CD4-positive, alpha-beta T cell treated with Interferon gamma for 1 hour (primary cell): ENCODE results near the gene HMCN2.
"Not testable (repeated sequence)": the region's sequence is repeated elsewhere in the genome, so short reads cannot be mapped to it uniquely, and the experiment has no call there.

ENCODE experiments used
- DNase-seq: peaks from one replicate; pipeline ENCODE4 v3.0.0-alpha.2; 2020

The HMCN2 gene

GRCh38 chr9:130422546-130422945, 157.0 kb downstream of the HMCN2 start:
- no peak for DNase-seq

- DNase-seq, result no peak
These were observed 157.7 kb downstream of the HMCN2 start for GRCh38 chr9:130423272-130423671.

- DNase-seq, result no peak
These were observed 159.3 kb downstream of the HMCN2 start for GRCh38 chr9:130424595-130425454.

GRCh38 chr9:130425741-130426466, 160.3 kb downstream of the HMCN2 start:
- no peak for DNase-seq

- no peak for DNase-seq
These were observed 160.9 kb downstream of the HMCN2 start for GRCh38 chr9:130426467-130426773.

- DNase-seq, result no peak
These were observed 161.3 kb downstream of the HMCN2 start for GRCh38 chr9:130426883-130427282.

GRCh38 chr9:130427326-130427725, 161.8 kb downstream of the HMCN2 start:
- DNase-seq, result no peak

GRCh38 chr9:130428086-130428665, 162.6 kb downstream of the HMCN2 start:
- no peak for DNase-seq

GRCh38 chr9:130429381-130429780, 163.8 kb downstream of the HMCN2 start:
- DNase-seq, result no peak

- DNase-seq, result no peak
These were observed 164.3 kb downstream of the HMCN2 start for GRCh38 chr9:130429831-130430230.

GRCh38 chr9:130430232-130430631, 164.7 kb downstream of the HMCN2 start:
- no peak for DNase-seq

GRCh38 chr9:130430734-130431535, 165.4 kb downstream of the HMCN2 start:
- DNase-seq, result no peak

GRCh38 chr9:130431536-130432303, 166.2 kb downstream of the HMCN2 start:
- no peak for DNase-seq

- no peak for DNase-seq
These were observed 166.8 kb downstream of the HMCN2 start for GRCh38 chr9:130432362-130432761.

GRCh38 chr9:130432796-130433167, 167.2 kb downstream of the HMCN2 start:
- no peak for DNase-seq

- no peak for DNase-seq
These were observed 167.8 kb downstream of the HMCN2 start for GRCh38 chr9:130433168-130433946.

- no peak for DNase-seq
These were observed 168.3 kb downstream of the HMCN2 start for GRCh38 chr9:130433947-130434262.

- not testable (repeated sequence) for DNase-seq
These were observed 169.1 kb downstream of the HMCN2 start for GRCh38 chr9:130434656-130435055.

GRCh38 chr9:130437011-130437789, 171.6 kb downstream of the HMCN2 start:
- DNase-seq, result no peak

GRCh38 chr9:130438382-130438981, 172.9 kb downstream of the HMCN2 start:
- no peak for DNase-seq
